Retina (tissue), 1 donor: ENCODE results near the gene PROM2.

Source experiments
- DNase-seq: peaks from one replicate; pipeline ENCODE4 v3.0.0-alpha.2; 2016

Gene PROM2

DNA sequence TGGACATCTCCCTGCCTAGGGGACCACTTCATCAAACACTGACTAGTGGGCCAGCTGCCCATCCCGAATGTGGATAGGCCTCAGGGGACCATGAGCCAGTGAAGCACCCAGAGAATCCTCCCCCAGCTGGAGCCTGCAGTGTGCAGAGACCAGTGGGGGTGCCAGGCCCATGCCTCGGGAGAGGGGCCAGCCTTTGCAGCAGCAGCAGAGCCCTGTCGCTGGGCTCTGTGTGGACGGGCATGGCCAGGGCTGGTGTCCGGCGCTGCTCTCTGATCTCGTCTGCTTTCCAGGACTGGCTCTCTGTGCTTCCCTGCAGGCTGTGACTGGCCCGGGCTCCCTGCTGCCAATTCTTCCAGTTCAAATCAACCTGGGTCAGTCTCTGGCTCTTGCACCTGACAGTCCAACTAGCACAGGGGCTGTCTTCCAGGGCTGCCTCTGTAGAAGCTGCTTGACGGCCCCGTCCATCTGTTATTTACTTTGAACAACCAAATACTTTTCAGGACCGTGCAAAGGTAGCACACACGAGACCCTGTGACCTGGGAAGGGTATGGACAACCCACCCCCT, 34.3 kb downstream of the PROM2 start:
- DNase-seq = no peak

DNA sequence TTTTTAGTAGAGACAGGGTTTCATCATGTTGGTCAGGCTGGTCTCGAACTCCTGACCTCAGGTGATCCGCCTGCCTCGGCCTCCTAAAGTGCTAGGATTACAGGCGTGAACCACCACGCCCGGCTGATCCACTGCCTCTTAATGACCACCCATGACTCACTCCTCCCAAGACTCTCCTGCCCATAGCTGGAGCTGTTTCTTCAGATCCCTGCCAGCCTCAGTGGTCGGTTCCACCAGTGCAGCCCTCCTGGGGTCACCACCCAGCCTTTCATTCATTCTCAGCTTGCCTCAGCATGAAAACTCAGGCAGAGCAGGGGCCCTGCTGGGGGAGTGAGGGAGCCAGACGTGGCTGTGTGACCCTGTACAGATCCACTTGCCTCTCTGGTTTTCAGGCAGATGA, 35.4 kb downstream of the PROM2 start:
- DNase-seq = no peak

DNA sequence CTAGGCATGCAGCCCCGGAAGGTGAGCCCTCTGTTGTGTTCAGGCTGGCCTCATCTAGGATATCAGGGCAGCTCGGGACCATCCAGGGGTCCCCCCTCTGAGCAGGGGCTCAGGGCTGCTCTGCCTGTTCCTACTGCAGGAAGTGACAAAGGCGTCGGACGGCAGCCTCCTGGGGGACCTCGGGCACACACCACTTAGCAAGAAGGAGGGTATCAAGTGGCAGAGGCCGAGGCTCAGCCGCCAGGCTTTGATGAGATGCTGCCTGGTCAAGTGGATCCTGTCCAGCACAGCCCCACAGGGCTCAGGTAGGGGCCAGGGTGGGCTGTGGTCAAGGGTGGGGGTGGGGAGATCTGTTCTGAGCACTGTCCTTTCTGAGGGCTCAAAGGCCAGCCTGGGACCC, 36.0 kb downstream of the PROM2 start:
- DNase-seq = no peak

DNA sequence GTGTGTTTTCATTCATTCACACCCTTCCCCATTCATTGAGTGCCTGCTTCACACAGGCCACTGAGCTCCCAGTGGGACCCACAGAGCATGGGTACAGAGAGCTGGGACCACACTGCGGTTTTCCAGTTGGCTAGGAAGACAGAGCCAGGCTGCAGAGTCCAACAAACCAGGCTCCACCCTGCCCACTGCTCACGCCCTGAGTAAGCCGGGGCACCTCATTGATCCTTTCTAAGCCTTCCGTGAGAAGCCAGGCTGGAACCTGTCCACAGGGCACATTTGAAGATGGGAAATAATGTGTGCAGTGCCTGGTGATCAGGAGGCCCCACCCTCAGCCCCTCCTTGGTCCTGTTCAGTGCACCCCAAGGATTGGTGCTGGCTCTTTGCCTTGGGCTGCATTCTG, 36.4 kb downstream of the PROM2 start:
- no peak for DNase-seq

DNA sequence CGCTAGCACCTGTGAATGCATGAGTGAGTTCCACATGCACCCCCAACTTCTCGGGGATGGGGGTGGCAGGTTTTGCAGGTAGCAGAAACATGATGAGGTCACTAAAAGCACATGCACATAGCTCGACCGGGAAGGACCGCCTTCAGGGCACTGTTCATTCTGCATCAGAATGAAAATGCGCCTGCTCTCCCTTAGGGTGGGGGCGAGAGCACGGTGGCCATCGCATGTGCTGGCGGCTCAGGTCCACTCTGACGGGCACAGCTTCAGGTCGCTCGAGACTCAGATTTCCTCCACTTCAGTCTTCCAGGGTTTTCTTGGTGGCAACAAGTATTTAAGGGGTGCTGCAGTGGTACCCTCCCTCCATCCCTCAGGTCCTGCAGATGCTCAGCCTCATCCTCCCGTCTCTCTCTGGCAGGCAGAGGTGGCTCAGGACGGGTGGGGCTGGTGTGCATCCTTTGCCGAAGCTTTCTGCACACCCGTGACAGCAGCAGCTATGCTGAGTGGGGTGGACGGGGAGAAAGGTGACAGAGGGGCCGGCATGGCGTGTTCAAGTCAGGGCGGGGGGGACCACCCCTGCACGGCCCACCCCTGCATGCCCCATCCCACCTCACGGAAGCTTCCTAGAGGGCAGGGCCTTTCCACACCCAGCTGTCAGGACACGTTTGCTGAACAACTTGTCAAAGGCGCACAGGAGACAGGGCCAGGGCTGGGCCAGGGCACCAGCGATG, 37.7 kb downstream of the PROM2 start:
- DNase-seq = no peak

DNA sequence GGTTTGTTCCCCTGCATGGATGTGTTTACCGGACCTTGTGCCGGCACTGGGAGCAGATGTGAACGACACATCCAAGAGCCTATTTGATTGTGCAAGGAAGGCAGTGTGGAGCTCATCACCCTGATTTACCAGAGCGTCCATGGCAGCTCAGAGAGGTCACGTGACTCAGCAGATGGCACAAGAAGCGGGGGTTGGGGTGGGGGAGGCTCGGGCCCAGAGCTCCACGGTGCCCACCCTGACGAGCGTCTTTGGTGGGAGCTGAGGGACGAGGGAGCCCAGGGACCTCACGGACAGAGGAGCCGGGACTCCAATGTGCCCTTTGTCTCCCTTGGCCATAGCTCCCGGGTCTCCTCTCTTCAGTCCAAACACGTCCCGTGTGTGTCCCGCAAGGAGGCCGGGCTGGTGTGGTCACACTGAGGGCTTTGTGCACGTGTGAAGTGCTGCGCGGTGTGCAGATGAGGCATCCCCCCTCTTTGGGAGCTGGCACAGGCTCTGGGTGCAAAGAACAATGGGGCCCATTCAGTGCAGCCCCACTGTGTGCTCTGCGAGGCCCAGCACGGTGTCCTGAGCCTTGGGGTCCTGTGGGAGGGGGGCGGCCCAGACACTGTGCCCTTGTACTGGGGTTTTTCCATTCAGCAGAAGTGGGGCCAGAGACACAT, 38.4 kb downstream of the PROM2 start:
- DNase-seq = peak; percentile 48

DNA sequence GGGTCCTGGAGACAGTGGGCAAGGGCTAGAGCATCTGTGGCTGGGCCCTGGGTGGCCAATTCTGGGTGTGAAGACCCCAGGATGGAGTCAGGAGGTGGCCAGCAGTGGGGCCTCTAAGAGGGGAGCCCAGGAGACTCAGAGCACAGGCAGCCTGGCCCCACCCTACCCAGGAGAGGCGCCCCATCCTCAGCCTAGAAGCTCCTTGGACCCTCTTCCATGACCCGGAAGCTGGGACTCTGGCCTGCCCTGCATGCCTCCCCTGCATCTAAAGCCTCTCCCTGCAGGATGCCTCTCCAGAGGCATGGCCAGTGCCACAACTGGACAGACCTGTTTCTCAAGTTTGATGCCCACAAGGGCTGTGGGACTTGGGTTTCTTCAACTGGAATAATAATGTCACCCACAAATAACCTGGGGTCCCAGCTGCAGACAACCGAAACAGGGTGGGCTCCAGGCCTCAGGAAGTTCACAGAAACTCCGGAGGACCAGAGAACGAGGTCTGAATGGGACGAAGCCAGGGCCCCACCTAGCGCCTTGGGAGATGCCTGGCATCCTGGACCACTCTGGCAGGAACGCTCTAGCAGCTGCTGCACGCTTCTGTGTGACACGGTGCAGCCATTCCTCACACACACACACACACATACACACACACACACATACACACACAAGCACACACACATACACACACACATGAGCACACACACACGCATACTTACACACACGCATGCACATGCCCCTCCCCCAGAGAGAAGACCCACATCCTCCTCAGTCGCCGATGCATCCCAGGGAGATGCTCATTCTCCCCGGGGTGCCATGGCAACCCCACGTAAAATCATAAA, 39.3 kb downstream of the PROM2 start:
- DNase-seq = peak; percentile 8

DNA sequence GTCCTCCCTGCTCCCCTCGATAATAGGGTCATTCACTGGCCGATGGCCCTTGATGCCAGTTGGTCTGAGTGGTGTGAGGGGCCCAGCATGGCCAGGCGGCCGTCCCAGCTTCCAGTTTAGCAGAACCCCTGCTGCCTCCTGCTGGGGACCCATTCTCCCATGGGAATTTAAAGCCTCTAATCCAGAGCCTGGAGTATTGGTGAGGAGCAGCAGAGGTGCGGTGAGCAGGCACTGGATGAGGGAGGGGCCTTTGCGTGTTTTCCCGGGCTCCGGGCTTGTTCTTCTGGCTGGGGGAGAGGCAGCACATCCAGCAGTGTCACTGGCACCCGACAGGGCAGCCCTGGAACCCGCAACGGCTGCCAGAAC, 40.3 kb downstream of the PROM2 start:
- peak; percentile 11 for DNase-seq

DNA sequence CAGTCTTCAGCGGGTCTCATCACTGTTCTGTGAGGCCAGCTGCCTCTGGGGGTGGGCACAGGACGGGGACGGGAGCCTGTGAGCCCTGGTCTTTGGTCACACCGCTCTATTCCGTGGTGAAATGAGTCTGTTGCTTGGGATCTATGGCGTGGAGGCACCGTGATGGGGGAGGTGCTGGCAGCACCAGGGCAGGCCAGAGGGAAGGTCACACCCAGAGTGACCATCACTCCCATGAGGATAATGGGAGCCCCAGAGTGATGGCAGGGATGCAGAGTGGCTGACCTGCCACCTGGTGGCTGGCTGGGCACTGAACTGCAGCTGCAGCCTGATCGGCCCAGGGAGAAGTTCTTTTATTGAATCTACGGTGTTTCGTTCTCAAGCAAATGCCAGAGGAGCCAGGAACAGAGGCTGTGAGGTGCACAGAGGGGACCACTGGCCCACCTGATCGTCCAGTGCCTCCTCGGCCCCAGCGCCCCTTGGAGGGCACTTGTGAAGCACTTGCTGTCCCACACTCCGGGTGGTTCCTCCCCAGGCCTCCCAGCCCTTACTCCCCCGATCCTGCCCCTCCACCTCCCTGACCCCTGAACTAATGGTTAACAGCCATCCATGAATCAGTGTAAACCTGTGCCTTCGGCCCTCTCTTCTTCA, 40.8 kb downstream of the PROM2 start:
- DNase-seq = peak; percentile 53

DNA sequence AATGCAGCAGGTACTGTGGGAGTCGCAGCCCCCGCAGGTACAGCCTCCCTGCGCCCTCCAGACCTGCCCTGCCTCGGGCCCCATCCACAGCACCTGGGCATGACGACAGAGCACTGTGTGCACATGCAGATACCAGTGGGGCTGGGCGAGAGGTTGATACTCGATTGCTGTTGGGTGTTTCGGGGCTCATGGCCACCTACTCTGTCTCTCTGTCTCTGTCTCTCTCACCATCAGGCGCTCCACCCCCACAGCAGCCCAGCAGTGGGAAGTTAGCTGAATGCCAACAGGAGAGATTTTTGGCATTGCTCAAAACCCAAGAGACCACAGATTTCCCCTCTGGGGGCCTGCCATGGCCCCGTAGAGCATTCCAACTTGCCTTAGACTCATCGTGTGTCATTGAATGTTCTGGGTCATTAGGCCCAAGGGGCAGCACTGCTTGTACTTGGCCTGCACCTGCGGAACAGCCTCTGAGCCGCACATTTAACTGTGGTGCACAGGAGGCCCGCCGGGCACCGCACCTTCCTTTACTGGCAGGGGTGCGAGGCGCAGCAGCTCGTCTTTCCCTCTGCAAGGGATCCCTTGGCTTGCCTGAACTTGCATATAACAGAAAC, 41.7 kb downstream of the PROM2 start:
- DNase-seq = no peak

DNA sequence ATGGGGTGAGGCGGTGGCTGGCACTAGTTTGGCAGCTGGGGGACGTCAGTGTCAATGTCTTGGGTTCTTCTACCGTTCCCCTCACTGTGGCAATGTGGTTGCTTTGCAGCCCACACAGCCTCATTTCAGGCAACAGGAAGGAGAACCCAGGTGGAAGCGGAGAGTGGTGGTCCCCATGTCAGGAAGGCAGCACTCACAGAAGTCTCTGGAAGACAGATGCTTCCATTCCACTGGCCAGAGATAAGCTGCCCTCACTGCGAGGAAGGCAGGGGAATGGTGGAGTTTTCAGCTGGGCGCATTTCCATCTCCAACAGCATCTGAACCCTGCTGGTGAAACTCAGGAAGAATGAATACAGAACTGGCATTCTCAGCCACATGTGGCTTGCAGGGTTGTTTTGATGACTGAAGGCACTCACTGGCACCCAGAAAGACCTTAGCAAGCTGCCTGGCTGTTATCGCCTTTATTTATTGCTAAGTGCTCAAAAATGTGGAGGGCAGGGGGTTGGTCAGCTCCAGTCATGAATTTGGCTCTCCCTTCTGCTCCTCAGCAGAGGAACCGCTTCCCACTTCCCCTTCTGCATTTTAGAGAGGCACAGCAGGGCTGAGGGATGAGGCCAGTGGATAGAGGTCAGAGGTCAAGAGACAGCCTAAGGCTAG, 42.3 kb downstream of the PROM2 start:
- no peak for DNase-seq

DNA sequence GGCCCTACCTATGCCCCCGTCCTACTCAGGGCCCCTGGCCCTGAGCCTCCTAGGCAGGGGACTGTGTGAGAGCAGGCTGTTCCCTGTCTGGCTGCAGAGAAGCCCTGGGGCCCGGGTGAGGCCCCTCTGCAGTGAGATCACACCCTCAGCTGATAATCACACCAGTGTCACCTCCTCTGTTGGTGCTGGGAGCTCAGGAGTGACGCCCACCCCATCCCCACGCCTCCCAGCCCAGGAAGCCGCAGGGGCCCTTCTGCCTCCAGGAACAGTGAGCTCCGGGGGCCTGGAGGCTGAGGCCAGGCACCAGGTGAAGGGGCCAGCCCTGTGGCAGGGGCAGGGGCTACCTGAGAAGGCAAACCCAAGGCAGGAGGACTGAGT, 42.9 kb downstream of the PROM2 start:
- DNase-seq = no peak

DNA sequence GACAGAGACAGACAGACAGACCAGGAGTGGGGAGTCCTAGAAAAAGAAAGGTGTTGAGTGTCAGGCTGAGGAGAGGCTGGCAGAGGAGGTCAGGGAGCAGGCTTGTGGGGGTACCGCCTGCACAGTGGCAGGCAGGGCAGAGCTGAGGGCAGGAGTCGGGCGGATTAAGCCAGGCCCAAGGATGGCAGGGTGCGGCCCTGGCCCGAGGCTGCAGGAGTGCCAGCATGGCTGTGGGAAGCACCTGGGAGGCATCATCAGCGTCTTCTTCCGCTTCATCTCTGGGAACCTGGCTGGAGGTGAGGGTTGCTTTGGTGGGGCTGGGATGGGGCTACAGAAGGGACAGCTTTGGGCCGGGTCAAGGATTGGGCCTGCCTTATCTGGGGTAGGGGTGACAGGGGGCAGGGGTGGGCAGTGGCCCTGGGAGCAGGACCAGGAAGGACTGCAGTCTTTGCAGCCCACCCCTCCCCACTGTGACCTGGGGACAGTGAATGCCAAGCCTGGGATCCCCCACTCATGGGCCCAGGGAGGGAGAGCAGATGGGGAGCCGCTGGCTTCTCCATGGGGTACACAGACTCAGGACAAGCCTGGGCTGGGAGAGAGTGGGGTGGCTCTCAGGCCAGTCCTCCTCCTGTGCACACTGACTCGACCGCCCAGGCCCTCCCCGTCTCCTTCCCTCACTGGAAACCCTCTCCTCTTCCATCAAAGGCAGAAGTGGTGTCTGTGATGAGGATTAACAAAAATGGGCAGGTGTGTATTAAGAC, 43.6 kb downstream of the PROM2 start:
- DNase-seq = no peak

DNA sequence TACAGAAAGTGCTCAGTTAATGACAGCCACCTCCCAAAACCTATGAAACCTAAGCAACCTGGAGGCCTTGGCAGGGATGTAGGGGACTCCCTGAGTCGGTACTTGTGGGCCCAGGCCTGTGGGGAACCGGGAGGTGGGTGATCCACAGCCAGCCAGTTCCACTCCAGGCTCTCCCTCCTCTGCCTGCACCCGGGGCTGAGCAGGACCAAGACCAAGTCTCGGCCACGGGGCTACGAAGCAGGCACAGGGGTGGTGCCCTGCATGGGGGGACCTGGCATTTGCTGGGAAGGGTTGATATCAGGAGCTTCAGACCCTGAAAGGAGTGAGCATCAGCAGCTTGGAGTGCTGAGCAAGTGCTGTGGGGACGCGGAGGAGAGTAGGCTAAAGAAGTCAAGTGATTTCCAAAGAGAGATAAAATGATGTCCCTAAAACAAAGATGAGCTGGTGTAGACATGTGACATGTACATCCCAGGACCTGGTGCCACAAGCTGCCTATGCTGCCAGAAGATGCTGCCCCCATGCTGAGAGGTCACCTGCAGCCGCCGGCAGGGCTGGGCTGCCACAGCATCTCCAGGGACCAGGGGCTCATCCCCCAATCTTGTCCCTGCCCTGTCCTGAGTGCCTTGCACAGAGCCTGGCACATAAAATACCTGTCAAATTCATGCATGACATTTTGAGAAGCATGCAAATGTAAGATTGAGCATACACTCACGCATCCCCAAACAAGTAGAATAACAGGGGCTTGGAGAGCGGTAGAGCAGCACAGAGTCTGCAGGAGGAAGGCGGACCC, 44.4 kb downstream of the PROM2 start:
- no peak for DNase-seq

DNA sequence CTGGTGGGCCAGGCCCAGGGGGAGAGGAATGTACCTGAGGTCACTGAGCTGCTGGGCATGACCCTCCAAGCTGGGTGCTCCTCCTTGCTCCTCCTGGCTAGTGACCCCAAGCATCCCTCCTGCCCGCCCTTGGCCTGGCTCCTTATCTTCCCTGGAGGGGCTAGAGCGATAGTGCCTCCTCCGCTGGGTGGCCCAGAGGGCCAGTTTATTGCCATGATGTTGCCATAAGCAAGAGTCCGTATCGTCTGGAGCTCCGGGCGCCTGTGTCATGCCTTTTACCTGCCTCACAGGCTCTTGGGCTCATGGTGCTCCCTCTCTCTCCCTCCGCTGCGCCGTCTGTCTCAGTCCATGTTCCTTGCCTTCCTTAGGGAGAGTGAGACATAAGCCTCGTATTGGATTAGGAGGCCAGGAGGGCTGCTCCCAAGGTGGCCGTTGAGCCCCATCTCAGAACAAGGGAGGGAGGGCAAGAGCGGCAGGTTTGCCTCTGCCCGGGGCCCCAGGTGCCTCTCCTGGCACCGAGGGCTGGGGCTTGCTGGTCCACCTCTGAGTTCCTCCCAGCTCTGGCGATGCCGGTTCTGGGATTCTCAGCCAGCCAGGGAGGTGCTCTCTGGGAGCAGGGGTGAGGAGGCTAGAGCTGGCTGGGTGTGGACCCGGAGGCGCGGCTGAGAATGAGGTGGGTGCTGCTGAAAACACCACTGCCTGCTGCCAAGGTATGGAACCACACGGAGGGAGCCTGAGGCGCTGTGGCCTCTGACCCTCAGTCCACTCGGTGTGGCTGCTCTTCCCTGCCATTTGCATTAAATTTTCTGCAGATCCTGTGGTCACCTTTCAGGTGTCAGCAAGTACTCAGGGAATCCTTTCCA, 45.5 kb downstream of the PROM2 start:
- DNase-seq = no peak

DNA sequence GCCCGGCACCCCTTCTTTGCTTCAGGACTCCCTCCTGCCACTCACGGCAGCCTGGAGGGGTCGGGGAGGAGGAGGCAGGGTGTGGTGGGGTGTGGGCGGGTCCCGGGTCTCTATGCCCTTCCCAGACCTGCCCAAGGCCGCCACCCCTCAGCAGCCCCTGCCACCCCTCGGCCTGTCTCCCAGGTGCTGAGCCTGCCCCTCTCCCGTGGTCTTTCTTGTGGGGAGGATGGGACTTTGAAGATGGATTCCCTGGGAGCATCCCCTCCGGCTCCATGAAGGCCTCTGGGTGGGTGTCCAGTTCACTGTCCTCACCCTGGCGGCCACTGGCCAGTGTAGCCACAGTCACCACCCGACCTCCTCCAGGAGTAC, 46.1 kb downstream of the PROM2 start:
- DNase-seq = no peak

DNA sequence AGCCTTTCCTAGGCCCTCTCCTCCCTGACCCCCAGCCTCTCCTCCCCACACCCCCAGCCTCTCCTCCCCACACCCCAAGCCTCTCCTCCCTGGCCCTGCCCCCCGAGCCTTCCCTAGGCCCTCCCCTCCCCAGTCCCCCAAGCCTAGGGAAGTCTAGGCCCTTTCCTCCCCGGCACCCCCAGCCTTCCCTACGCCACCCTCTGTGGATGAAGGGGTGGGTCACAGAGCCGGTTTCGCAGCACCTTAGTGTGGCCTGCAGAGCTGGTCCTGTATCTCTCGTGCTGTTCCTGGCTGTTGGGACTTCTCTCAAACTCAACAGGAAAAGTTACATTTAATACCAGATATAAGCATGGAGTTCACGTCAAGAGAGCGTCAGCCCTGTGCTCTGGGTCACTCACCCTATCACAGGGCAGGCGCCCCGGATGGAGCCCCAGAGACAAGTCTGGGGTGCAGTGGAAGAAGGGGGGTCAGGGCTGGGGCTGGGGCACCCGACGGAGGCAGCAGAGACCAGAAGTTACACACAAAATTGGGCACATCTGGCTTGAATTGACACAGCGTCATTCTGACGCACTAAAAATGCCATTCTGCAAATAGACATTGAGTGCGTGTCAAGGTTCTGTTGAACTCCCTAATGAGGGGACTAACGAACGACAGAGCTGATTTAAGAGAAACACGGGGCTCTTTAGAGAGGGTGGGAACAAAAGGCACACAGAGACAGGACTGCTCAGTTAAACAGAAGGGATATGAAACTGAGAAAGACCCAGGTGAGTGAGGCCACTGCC, 46.9 kb downstream of the PROM2 start:
- no peak for DNase-seq

DNA sequence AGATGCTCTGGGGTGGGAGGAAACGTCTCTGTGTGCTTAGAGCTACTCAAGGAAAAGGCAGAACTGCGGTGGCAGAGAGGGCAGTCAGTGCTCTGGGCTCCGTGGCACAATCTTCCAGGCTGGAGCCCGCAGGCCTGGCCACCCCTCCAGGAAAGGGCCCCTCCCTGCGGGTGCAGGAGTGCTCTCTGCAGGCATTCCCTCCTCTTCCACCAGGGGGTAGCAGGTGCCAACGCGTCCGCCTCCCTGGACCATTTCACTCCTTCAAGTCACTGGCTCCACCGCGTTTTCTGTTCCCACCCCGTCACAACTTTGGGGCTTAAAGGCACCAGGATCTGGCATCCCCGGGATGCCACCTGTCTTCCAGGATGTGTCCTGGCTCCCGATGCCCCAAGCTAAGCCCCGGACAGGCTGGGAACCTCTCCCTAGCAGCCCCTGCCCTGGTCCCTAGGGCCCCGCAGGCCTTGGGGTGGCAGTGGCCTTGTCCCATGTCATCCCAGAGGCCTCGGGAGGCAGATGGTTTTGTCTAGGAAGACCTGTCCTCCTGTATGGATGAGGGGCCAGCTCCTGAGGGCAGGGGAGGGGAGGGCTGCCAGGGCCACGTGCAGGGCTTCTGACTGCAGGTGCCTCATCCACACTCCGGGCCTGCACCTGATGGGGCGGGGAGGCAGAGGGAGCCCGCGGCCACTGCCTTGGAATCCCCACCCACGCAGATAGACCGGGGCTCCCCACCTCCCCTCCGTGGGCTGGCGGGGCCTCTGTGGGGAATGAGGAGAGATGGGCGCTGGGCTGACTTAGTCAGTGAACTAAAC, 49.3 kb downstream of the PROM2 start:
- DNase-seq = no peak
